GM21723 (cell line): ENCODE results near the gene PEX26.
"Not testable (repeated sequence)": the region's sequence is repeated elsewhere in the genome, so short reads cannot be mapped to it uniquely, and the experiment has no call there.

Experiments used
- ATAC-seq: cut with Tn5 transposase; IDR thresholded peaks from one replicate; pipeline ENCODE4 v1.9.1; 2021; ENCODE audit warnings: mild to moderate bottlenecking, moderate library complexity; ENCODE audit not compliant: unreplicated experiment

The PEX26 gene

DNA sequence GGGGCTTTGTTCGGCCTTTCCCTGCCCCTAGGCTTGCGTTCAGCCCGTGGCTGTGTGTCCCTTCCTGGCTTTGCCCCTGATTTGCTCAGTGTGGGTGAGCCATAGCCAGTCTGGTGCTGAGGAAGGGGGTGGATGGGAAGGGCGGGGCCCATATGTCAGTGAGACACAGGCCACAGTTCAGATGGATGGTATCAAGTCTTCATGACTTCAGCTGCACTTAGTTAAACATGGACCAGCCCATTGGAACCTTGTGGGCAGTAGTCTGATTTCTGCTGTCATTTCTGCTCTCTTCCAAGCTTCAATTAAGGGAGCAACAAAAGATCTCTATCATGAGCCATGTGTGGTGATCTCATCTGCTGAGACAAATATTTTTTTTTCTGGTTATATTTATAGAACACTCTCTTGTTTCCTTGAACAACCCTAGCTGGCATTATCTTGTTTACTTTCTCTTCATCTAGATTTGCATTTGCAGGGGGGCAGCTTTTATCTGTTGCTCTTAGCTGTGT, 21.6 kb upstream of the PEX26 start:
- no peak for ATAC-seq

DNA sequence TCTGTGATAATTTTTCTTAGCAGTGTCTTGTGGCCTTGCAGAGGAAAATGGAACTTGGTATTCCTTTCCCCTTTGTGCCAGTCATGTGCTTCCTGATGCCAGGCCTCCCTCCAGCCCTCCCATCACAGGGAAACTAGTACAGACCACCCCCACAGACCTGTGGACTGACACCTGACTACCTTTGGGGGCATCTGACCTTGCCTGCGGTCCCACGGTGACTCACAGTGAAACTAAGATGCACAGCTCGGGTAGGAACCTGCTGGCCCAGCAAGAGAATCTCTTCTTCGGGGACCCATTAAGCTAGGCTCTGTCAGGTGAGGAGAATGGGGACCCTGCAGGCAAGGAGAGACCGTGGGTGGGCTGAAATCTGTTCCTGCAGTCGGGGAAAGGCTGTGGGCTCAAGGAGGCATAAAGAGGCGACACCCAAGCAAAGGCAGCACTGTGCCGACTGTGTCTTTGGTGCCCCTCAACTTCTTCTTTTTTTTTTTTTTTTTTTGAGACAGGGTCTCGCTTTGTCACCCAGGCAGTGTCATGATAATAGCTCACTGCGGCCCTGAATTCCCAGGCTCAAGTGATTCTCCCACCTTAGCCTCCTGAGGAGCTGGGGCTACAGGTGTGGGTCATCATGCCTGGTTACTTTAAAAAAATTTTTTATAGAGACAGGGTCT, 20.8 kb upstream of the PEX26 start:
- peak; percentile 77 for ATAC-seq

DNA sequence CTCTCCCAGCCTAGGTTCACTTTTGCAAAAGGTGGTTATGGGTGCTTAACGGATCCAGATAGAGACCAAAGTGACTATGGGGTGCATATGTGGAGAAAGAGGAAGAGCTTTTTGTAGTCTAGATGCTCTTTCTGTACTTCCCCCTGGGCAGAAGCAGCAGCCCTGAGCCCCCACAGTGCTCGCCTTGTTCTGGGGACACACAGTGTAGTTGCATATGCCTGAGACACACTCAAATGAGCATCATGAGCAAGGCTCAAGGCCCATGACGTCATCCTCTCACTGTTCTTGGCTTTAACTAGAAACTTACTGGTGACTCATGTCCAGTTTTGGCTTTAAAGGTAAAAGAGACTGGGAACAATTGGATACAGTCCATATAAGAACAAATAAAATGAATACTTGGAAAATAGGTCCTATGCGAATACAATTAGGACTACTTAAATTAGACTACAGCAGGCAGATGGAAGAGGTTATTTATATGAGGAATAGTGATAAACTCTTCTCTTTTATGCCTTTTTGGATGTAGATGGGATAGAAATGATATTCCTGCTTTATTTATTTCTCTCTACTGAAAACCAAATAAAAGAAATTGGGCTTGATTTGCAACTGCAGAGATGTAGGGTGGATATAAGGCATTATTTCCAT, 20.1 kb upstream of the PEX26 start:
- ATAC-seq, result peak; percentile 64

DNA sequence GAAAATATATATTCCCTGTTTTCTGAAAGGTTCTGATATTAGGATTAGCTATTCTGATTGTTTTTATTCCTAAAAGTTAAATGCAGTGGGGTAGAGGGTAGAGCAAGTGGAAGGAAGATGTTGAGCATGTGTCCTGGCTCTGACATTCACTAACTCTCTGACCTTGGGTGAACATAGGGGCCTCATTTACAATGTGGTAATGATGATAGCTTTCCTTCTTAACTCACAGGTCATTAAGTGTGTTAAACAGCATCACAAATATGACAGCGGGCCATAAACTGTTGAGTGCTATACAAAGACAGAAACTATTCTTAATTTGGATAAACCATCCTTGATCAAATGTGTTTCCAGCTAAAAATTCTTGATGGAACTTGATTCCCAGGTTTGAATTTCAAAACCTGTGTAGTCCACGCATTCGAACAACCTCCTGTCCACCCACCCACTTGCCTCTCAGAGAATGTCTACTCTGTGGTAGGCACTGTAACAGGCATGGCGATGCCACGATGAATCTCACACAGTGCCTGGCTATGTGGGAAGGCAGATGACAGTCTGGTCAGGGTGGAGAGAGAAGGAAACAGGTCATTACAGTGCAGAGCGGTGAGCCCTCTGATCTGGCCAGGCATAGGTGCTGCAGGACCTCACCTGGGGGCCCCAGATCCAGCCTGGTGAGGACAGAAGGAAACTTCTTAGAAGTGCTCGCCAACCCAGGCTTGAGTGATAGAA, 19.3 kb upstream of the PEX26 start:
- no peak for ATAC-seq

DNA sequence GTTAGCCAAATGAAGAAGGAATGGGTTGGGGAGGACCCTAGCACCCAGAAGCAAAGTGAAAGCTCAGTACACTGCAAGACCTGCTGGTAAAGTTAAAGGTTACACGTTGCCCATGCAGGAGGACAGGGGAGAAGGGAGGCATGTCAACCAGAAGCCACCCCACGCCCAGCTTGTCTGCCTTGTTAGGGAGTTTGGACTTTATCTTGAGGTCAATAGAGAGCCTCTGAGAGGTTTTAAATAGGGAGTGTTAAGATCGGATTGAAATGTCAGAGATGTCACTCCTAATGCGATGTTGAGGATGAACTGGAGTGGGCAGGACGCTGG, 18.7 kb upstream of the PEX26 start:
- ATAC-seq, result no peak

DNA sequence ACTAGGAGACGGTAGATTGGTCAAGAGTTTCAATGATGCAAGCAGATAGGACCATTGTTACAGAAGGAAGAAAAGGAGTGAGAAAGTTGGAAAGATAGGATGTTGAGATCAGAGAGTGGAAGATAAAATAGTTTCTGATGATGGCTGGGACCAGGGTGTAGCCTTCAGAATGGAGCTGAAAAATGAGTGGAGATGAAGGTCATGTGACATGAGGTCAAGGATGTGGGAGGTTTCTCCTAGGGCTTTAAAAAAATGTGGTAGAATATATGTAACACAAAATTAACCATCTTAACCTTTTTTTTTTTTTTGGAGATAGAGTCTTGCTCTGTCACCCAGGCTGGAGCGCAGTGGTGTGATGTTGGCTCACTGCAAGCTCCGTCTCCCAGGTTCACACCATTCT, 18.3 kb upstream of the PEX26 start:
- ATAC-seq, result no peak

DNA sequence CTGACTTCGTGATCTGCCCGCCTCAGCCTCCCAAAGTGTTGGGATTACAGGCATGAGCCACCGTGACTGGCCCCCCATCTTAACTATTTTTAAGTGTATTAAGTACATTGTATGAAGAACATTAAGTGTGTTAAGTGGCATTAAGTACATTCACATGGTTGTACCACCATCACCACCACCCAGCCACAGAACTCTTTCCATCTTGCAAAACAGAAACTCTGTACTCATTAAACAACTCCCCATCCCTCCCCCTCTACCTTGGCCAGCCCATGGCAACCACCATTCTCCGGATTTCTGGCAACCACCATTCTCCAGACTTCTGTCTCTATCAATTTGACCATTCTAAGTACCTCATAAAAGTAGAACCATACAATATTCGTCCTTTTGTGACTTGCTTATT, 17.8 kb upstream of the PEX26 start:
- ATAC-seq, result no peak

DNA sequence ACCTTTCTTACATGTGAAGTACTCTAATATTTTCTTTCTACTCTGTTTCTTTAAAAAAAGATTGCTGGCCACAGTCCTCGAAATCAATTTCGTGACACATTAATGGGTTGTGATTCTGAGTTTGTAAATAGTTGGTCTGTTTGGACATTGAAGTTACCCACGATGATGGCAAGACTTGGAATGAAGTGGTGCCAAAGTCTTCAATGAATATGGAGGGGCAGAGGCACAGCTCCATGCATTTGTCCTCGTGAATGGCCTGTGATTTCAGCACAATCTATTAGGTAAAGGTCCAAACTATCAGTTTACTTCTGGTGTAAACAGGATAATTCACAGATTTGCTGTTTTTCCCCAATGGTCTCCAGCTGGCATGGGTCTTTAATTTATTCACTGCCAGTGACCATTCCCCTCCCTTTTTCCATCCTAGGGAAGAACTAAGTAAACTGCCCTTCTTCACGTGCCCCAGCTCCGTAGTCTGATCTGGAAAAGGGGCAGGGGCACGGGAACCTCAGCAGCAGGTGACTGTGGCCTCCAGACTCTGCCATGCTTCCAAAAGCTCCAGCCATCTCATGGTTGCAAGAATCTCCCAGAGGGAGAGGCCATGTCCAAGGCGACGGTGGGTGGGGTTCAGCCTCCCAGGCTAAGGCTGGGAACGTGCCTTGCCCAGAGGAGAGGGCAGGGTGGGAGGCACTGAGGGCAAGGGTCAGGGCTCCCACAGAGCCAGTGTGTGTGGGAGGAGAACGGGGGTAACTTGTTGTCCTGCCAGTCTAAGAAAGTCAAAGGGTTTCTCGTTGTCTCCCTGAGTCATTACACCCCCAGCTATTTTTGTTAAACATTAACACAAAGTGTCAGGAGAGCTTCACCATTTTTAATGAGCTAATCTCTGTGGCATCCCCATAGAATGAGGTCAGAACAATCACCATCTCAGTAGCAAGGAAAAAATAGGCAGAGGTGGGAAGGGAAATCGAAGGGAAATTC, 16.9 kb upstream of the PEX26 start:
- no peak for ATAC-seq

DNA sequence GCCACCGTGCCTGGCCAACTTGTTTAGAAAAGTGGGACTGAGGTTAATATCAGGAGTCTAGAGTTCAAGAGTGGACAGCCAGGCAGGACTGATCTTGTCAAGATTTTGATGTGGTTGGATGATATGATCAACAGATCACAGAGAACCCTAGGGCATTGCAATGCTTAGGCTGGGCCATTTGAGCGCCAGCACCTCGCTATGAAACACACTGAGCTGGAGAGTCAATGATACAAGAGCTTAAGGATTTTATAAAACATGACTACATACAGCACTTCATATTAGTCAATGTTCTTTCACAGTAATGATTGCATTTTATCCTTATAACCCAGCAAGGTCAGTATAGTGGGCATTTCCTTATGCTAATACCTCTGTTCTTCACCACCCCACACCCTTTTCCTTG, 15.4 kb upstream of the PEX26 start:
- ATAC-seq, result no peak

DNA sequence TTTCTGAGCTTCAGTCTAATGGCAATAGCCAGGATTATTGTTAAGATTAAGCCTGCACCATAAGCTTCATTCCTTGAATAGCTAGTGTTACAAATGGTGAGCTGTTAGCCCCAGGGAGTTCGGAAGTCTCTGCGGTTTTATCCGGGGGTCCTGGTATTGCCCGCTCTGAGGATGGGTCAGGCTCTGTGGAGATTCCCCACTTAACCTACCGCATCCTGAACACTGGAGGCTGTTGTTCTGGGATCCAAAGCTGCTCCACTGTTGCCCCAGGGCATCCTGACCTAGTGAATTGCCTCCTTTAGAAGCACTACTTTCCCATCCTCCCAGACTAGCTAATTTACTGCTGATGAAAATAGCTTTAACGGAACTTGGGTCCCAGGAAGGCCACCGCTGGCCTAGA, 14.5 kb upstream of the PEX26 start:
- no peak for ATAC-seq

DNA sequence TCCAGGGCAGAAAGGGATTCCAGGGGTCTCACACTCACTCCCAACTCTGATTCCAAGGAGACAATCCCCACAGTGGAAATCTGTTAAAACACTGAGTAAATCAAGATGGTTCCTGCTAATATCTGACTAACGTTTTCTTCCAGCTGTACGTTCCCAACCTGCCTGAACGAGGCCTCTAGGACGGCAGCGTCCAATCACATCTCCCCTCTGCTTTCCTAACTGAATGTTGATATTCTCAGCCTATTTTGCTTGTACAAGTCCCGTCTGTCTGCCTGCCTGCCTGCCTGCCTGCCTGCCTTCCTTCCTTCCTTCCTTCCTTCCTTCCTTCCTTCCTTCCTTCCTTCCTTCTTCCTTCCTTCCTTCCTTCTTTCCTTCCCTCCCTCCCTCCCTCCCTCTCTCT, 14.1 kb upstream of the PEX26 start:
- not testable (repeated sequence) for ATAC-seq

DNA sequence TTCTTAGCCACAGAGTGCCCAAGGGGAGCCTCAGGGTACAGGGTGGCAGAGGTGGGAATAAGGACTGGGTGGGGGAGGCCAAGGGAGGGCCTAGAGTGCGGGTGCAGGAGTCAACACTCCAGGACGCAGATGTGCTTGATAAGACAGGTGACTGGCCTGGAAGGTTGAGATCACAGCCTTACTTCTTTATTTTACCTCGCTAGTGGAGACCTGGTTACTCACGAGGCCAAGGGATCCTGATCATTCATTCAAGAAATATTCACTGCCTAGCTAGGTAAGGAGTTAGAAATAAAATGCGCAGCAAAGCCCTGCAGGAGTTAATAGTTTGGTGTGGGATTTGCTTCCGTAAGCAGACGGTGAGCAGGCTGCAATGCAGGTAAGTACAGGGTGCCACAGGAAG, 13.2 kb upstream of the PEX26 start:
- no peak for ATAC-seq

DNA sequence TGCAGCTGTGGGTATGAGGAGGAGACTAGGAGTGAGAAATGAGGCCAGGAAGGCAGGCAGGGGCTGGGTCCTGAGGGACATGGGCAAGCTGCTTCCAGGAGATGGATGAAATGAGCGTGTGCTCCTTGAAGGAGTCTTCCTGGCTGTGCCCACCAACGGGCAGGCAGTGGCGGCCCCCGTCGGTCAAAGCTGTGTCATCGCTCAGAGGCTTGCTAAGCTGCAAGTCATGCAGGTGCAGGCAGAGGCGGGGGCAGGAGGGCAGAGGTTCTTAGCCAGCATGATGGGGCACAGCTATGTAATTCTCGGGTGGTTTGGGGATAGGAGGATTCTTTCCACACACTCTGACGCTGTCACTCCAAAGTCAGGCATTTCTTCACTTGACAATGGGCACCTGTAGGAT, 12.5 kb upstream of the PEX26 start:
- no peak for ATAC-seq

DNA sequence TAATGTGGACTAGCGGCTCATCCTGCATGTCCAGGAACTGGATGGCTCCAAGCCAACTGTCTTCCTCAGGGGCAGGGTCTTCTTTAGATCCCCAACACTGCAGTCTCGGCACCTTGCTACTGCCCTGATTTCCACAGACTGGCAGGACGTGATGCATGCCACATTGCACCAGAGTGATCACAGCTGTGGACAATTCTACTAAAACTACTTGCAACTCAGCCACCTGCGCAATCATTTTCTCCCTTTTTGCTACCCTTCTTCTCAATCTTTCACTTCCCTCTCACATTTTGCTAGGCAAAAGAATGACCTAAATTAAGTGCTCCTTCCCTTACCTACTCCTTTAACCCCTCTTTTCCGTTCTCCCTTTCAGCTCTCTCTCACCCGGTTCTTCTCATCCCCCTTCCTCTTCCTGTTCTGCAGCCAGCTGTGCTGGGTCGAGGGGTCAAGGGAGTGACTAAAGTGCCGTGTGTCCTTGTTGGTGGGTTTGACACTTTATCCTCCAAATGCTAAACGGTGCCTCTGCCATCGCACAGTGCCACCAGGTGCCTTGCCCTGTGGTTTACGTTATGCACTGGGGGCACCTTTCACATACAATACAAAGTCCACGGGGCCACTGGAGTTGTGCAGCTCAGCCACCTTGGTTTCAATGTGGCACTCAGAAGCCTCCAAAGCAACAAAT, 11.5 kb upstream of the PEX26 start:
- no peak for ATAC-seq

DNA sequence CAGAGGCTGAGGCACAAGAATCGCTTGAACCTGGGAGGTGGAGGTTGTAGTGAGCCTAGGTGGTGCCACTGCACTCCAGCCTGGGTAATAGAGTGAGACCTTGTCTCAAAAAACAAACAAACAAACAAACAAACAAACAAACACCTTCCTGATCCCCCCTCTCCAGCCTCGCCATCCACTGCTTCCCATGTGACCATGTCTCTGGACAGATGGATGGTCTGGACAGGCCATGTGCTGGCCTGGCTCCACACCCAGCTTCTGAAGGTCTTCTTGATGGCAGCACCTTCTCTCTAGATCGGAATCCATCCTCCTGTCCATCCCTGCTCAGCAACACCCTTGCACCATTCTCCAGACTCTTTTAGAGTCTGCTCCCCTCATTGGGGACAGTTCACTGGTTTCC, 10.7 kb upstream of the PEX26 start:
- no peak for ATAC-seq

DNA sequence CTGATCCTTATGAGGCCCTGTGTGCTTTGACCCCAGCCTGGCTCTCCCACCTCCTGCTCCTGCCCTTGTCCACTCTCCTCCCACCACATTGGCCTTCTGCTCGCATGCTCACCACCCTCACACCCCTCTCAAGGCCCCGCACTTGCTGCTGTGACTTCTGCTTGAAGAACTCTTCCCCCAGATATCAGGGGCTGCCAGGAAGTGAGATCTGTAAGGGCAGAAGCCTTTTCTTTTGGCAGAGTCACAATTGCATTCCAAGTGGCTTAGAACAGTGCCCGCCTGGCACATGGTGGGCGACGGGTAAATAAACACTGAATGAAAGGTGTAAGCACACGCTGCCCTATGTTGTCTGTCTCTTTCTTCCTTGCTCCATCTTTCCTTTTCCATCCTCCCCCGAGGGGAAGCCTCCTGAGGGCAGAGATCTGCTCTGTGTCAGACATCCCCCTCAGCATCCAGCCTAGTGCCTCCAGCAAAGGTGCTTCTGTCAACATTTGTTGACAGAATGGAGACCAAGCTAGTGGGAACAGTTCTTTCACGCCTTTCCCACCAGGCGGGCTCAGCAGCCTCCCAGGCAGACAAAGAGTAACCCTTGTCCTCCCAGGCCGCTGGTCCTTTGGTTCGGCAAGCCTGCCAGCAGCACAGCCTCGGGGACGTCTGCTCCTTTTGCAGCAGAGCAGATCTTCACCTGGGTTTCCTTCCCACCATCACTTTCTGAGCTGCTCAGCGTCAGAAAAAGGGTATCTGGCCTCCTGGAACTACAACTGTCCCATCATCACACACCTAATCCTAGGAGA, 10.0 kb upstream of the PEX26 start:
- no peak for ATAC-seq

DNA sequence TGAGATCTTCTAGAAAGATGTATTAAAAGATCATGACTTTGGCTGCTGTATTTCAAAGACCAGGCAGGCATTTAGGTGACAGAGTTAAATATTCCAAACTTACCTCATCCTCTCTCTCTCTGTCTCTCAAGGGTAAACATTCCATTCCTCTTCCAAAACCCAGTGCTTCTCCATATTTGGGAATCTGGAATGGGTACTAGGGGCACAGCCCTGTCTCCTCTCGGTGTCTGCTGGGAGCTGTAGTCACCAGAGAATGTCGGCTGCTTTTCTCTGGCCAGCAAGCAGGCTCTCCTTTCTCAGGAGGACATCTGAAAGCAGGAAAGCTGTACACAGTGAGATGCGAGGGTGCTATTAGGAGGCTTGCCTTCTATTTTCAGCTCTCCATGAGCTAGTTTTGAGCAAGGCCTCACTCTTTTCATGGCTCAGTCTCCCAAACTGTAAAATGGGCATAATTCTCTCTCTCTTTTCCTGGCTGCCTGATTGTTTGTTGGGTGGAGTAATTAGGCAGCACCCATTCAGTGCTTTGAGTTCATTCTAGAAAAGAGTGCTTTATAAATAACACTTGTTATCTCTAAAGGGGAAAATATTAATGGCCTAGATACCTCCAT, 9.3 kb upstream of the PEX26 start:
- ATAC-seq, result no peak

DNA sequence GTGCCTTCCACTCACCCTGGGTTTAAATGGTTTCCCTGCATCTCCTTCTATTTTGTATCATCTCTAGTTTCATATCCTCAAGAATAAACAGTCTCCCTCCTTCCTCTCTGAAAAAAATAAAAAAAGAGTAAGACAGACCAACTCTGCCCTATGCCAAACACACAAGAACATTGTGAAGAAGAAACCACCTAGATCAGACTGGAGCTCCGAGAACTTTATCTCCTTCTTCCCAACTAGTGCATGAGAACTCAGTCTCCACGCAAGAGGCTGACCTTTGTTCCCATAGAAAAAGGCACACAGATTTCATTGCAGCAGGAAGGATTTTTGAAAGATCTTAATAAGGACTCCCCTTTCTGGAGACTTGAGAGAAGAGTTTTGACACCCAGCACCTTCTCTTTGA, 8.7 kb upstream of the PEX26 start:
- ATAC-seq, result no peak

DNA sequence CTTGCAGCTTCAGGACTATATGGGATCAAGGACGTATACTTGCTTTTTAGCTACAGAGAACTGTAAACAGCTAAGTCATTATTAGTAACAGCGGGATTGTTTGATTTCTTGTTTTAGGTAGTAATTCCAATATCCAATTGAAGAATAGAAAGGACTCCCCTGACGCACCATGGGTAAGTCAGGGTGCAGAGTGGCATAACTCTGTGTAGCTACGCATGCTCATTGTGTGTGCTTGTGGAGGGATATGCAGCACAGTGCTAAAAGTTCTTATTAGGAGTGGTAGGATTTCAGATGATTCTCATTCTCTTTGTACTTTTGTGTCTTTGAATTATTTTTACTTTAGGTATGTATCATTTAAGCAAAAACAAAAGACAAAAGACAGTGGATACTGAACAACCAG, 7.7 kb upstream of the PEX26 start:
- no peak for ATAC-seq
